Left lung (tissue), 10 donors: Measurements from ENCODE around the gene DHRS9. TPM values are rescaled to one million over a fixed set of nuclear protein-coding genes. Genes with fewer than 3 reads are reported as not detected.
A peak's percentile ranks its signal among the peaks of the same experiment; 100 is the strongest.
"Not testable (repeated sequence)": the region's sequence is repeated elsewhere in the genome, so short reads cannot be mapped to it uniquely, and the experiment has no call there.

ENCODE experiments used
- ATAC-seq: fragments of 200-7000 bp; cut with Tn5 transposase; one replicate; pipeline ENCODE4 v1.9.1; 2020; ENCODE audit warnings: moderate library complexity
- DNase-seq, 4 donors: peaks; one replicate each; pipeline ENCODE4 v3.0.0-alpha.2; 2013 to 2020
- H3K27ac ChIP-seq, 2 donors: fragments of 200-600 bp; sonication (generic) in 1 of 2; one replicate each; pipeline versions ENCODE4 v1.5.0 to v1.8.0; 2020 to 2021
- H3K27me3 ChIP-seq, 2 donors: fragments of 200-600 bp; sonication (generic) in 1 of 2; one replicate each; pipeline versions ENCODE4 v1.5.0 to v1.8.0; 2020 to 2021
- H3K36me3 ChIP-seq, 2 donors: fragments of 200-600 bp; sonication (generic) in 1 of 2; one replicate each; pipeline versions ENCODE4 v1.5.0 to v1.8.0; 2020 to 2021
- H3K4me1 ChIP-seq, 2 donors: fragments of 200-600 bp; one replicate each; pipeline ENCODE4 v1.8.0; 2021
- H3K4me3 ChIP-seq, 2 donors: fragments of 200-600 bp; sonication (generic) in 1 of 2; one replicate each; pipeline versions ENCODE4 v1.5.0 to v1.8.0; 2020 to 2021; ENCODE audit warnings: mild to moderate bottlenecking in 1 of 2
- H3K9me3 ChIP-seq, 2 donors: fragments of 200-600 bp; sonication (generic) in 1 of 2; one replicate each; pipeline versions ENCODE4 v1.5.0 to v1.8.0; 2020 to 2021
- CTCF ChIP-seq, 2 donors: fragments of 200-600 bp; sonication (generic) in 1 of 2; IDR thresholded peaks; one replicate each; pipeline versions ENCODE4 v1.5.0 to v1.8.0; 2021; ENCODE audit warnings: antibody characterized with exemption in 2 of 2
- intact Hi-C, 2 donors: fragments of 100-400 bp; cut with DNase I; formaldehyde crosslinking; loops; one replicate each; pipeline versions ENCODE4 v1.11.2 to v1.14.2; 2022
- polyA plus RNA-seq, 6 donors: library from polyadenylated mRNA; unstranded; fragments of 120-200 nt; gene quantifications; one replicate each; pipeline ENCODE4 v1.2.1, GENCODE V29; 2013; ENCODE audit not compliant: insufficient read length in 6 of 6
- total RNA-seq, 2 donors: library from RNA; stranded (reverse); fragmentation: NEBNext Ultra II Directional; extraction: Animal tissue kit (Norgen Biotek cat#: 25700); gene quantifications; one replicate each; pipeline ENCODE4 v1.2.1, GENCODE V29; 2021
- donor health status: DM: no; HTN: yes; CAD: no.
- donor health status: DM: no; HTN: no; CAD: no.

The DHRS9 gene
- total and polyA plus RNA-seq, 8 donors, result 0.34 to 8.5 (median 0.68) TPM

GRCh38 chr2:169119123-169119760, 49.9 kb downstream of the DHRS9 start:
- Histone ChIP-seq H3K4me3 (no peak overlapping the region), H3K9me3 (no peaks in the 10 kb centered on the region), H3K27ac (no peak overlapping the region), H3K36me3 (no peaks in the 10 kb centered on the region), H3K27me3 (no peaks in the 10 kb centered on the region), H3K4me1 (peaks cover 0 to under 1% of the 10 kb centered on the region in 2 donors)
- TF ChIP-seq CTCF (IDR thresholded peaks at IDR 0.05), result no peak
- ATAC-seq, result no peak
- intact Hi-C loops, result no loop called here
- DNase-seq, result no peak

- Histone ChIP-seq H3K27me3 (no peaks in the 10 kb centered on the region), H3K4me3 (no peak overlapping the region), H3K27ac (no peak overlapping the region), H3K36me3 (no peaks in the 10 kb centered on the region), H3K4me1 (no peaks in the 10 kb centered on the region), H3K9me3 (no peaks in the 10 kb centered on the region)
- no peak for TF ChIP-seq CTCF (IDR thresholded peaks at IDR 0.05)
- ATAC-seq (peak; percentile 42), DNase-seq (no peak)
- intact Hi-C loops, result no loop called here
Observed at GRCh38 chr2:169119851-169120250, 50.5 kb downstream of the DHRS9 start.

GRCh38 chr2:169129703-169130243, 60.4 kb downstream of the DHRS9 start:
- no peak overlapping the region for H3K4me3 ChIP-seq
- no peaks in the 10 kb centered on the region for H3K27me3 ChIP-seq
- no peaks in the 10 kb centered on the region for H3K36me3 ChIP-seq
- H3K4me1 ChIP-seq, result no peaks in the 10 kb centered on the region
- intact Hi-C loops, result no loop called here
- TF ChIP-seq CTCF (IDR thresholded peaks at IDR 0.05), result no peak
- H3K9me3 ChIP-seq, result no peaks in the 10 kb centered on the region
- no peak for ATAC-seq
- DNase-seq, result no peak
- no peak overlapping the region for H3K27ac ChIP-seq

GRCh38 chr2:169131587-169132512, 62.5 kb downstream of the DHRS9 start:
- peak in 1 of 4 donors; percentile 26 for DNase-seq
- H3K9me3 ChIP-seq, result no peaks in the 10 kb centered on the region
- intact Hi-C loops, result no loop called here
- no peaks in the 10 kb centered on the region for H3K4me1 ChIP-seq
- H3K27me3 ChIP-seq, result no peaks in the 10 kb centered on the region
- no peak overlapping the region for H3K27ac ChIP-seq
- peak; percentile 72 to 80 for TF ChIP-seq CTCF (IDR thresholded peaks at IDR 0.05)
- ATAC-seq, result peak; percentile 78
- no peaks in the 10 kb centered on the region for H3K36me3 ChIP-seq
- H3K4me3 ChIP-seq, result no peak overlapping the region

GRCh38 chr2:169134272-169134671, 64.9 kb downstream of the DHRS9 start:
- intact Hi-C loops, H3K9me3 ChIP-seq, H3K27ac ChIP-seq, H3K4me1 ChIP-seq, DNase-seq, ATAC-seq, H3K27me3 ChIP-seq, H3K4me3 ChIP-seq, H3K36me3 ChIP-seq: not testable (repeated sequence)

GRCh38 chr2:169136428-169136827, 67.1 kb downstream of the DHRS9 start:
- H3K4me3 ChIP-seq, H3K4me1 ChIP-seq, intact Hi-C loops, H3K27ac ChIP-seq, DNase-seq, H3K9me3 ChIP-seq, ATAC-seq, H3K27me3 ChIP-seq, H3K36me3 ChIP-seq: not testable (repeated sequence)
